HG03103 (cell line): ENCODE data around the gene RBM24.

Experiments
- ATAC-seq: cut with Tn5 transposase; IDR thresholded peaks from one replicate; pipeline ENCODE4 v1.9.1; 2021; ENCODE audit warnings: low read depth; ENCODE audit not compliant: unreplicated experiment

Gene RBM24

GRCh38 chr6:17339308-17339670 is 58.1 kb downstream of the RBM24 start:
- ATAC-seq: no peak

GRCh38 chr6:17341117-17341805 is 60.1 kb downstream of the RBM24 start:
- no peak for ATAC-seq

- ATAC-seq: no peak
These were observed 60.7 kb downstream of the RBM24 start for GRCh38 chr6:17341891-17342290.

DNA sequence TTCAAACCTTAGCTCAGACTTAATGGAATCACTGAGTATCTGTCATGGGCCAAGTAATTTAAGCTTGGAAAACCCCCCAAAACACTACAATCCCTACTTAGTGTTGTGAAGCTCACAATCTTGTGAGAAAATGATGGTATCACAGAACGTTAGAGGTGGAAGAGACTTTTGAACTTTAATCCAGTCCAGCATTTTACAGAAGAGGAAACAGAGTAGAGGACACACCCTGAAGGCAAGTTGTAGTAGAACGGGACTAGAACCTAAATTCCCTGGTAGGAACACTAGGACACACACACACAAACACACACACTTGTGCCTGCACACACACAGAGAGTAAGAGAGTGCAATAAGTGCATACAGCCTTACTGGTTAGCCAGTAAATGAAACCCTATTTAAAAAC is 62.1 kb downstream of the RBM24 start:
- no peak for ATAC-seq
